Endothelial cell of umbilical vein (primary cell): ENCODE measurements around the gene SERPINC1. TPM values are rescaled to one million over a fixed set of nuclear protein-coding genes. Genes with fewer than 3 reads are reported as not detected.

Experiments used
- BruUV-seq: library from RNA; stranded (reverse); fragments of 400-500 nt; replicated peaks from 2 replicates; lab custom pipeline; 2021; lab: Mats Ljungman, UMichigan
- CTCF ChIA-PET: fragments of 300-600, 350-600 bp; sonication (Branson Sonifier 250); formaldehyde crosslinking; loops from one replicate; lab custom pipeline; 2021; ENCODE audit warnings: antibody characterized with exemption, inconsistent platforms; lab: Charles Lee
- POLR2A ChIA-PET: fragments of 300-600, 350-600 bp; sonication (Branson Sonifier 250); formaldehyde crosslinking; loops from one replicate; lab custom pipeline; 2021; ENCODE audit warnings: antibody characterized with exemption, inconsistent platforms; lab: Charles Lee
- DNase-seq: peaks from one replicate; pipeline ENCODE4 v3.0.0-alpha.2; 2011; ENCODE audit warnings: low read depth, low spot score
- FAIRE-seq: peaks from 2 replicates; lab custom pipeline; 2011; peaks lifted over from hg19 to GRCh38; lab: Jason Lieb, UNC
- H2AFZ ChIP-seq: 2 replicates; pipeline ENCODE4 v1.6.0; 2012; ENCODE audit warnings: low read depth, low read length, control low read depth, inconsistent platforms
- H3K27ac ChIP-seq: 2 replicates; pipeline ENCODE4 v1.5.1; 2011; ENCODE audit warnings: low read depth, mild to moderate bottlenecking, control low read depth, low read length, moderate library complexity; ENCODE audit not compliant: insufficient read depth
- H3K27me3 ChIP-seq, 2 experiments: 2 replicates each; pipeline versions ENCODE4 v1.6.0 to v1.6.1; 2011; ENCODE audit warnings: low read length in 2 of 2, mixed read lengths in 1 of 2; ENCODE audit not compliant: control insufficient read depth in 2 of 2, insufficient read depth in 2 of 2
- H3K36me3 ChIP-seq, 2 experiments: 2 replicates in 1 of 2; 3 replicates in 1 of 2; pipeline ENCODE4 v1.5.1; 2011; ENCODE audit warnings: low read length in 2 of 2, mild to moderate bottlenecking in 1 of 2, moderate library complexity in 1 of 2; ENCODE audit not compliant: control insufficient read depth in 2 of 2, insufficient read depth in 2 of 2; ENCODE audit errors: extremely low read depth in 1 of 2
- H3K4me1 ChIP-seq: 3 replicates; pipeline ENCODE4 v1.5.1; 2011; ENCODE audit warnings: mild to moderate bottlenecking, low read length; ENCODE audit not compliant: control insufficient read depth, insufficient read depth; ENCODE audit errors: extremely low read depth
- H3K4me2 ChIP-seq: 2 replicates; pipeline ENCODE4 v1.6.1; 2011; ENCODE audit warnings: low read length, control low read depth, mixed read lengths; ENCODE audit not compliant: insufficient read depth
- H3K4me3 ChIP-seq, 3 experiments: fragments of 200-600 bp in 1 of 3; sonication (generic), shearing (Covaris generic) in 1 of 3; replicated peaks in 1 of 3; 2 replicates each; pipeline ENCODE4 v1.5.1; 2011 to 2016; ENCODE audit warnings: control low read depth in 3 of 3, low read length in 3 of 3, mild to moderate bottlenecking in 2 of 3, inconsistent platforms in 1 of 3, low read depth in 1 of 3, moderate library complexity in 1 of 3; ENCODE audit not compliant: insufficient read depth in 1 of 3
- H3K79me2 ChIP-seq: 2 replicates; pipeline ENCODE4 v1.6.0; 2012; ENCODE audit warnings: low read length, inconsistent platforms; ENCODE audit not compliant: control insufficient read depth, insufficient read depth
- H3K9ac ChIP-seq: replicated peaks from 2 replicates; pipeline ENCODE3; 2011; ENCODE audit warnings: low read length, control low read depth; ENCODE audit not compliant: insufficient read depth; ENCODE audit errors: extremely low read depth
- H3K9me1 ChIP-seq: replicated peaks from 3 replicates; pipeline ENCODE4 v1.6.0; 2011; ENCODE audit warnings: mild to moderate bottlenecking, low read length; ENCODE audit not compliant: control insufficient read depth, insufficient read depth; ENCODE audit errors: extremely low read depth
- H3K9me3 ChIP-seq: replicated peaks from 2 replicates; pipeline ENCODE4 v1.5.1; 2012; ENCODE audit warnings: low read length, inconsistent platforms; ENCODE audit not compliant: control insufficient read depth, insufficient read depth
- H4K20me1 ChIP-seq: replicated peaks from 2 replicates; pipeline ENCODE3; 2011; ENCODE audit warnings: mild to moderate bottlenecking, low read length; ENCODE audit not compliant: control insufficient read depth, insufficient read depth; ENCODE audit errors: extremely low read depth
- CTCF ChIP-seq, 2 donors: IDR thresholded peaks; 1 replicate in 1 of 2; 2 replicates in 1 of 2; pipeline ENCODE4 v1.5.1; 2011; ENCODE audit warnings: low read length in 2 of 2, mild to moderate bottlenecking in 2 of 2, moderate library complexity in 2 of 2, control low read depth in 1 of 2, inconsistent platforms in 1 of 2, low read depth in 1 of 2; ENCODE audit not compliant: insufficient read depth in 1 of 2; ENCODE audit errors: extremely low read depth in 1 of 2
- EZH2 ChIP-seq: IDR thresholded peaks from 2 replicates; pipeline ENCODE4 v1.6.1; 2012; ENCODE audit warnings: borderline replicate concordance, low read depth, mild to moderate bottlenecking, moderate library complexity, low read length, inconsistent platforms; ENCODE audit not compliant: severe bottlenecking
- FOS ChIP-seq: IDR thresholded peaks from 2 replicates; pipeline ENCODE4 v1.6.1; 2011; ENCODE audit warnings: mild to moderate bottlenecking, low read length, moderate library complexity, borderline replicate concordance; ENCODE audit not compliant: insufficient read depth
- GATA2 ChIP-seq: IDR thresholded peaks from 2 replicates; pipeline ENCODE4 v1.7.0; 2011; ENCODE audit warnings: low read depth, mild to moderate bottlenecking, moderate library complexity, mixed read lengths, low read length; ENCODE audit not compliant: insufficient read length, insufficient read depth
- JUN ChIP-seq: IDR thresholded peaks from 2 replicates; pipeline ENCODE4 v1.6.1; 2011; ENCODE audit warnings: borderline replicate concordance, low read depth; ENCODE audit not compliant: insufficient read length, insufficient read depth
- MAX ChIP-seq: IDR thresholded peaks from 2 replicates; pipeline ENCODE4 v1.6.1; 2011; ENCODE audit not compliant: insufficient read depth, insufficient read length
- MYC ChIP-seq: IDR thresholded peaks from one replicate; pipeline ENCODE4 v1.6.1; 2011; ENCODE audit warnings: mild to moderate bottlenecking, low read depth, low read length
- POLR2A ChIP-seq: IDR thresholded peaks from 2 replicates; pipeline ENCODE4 v1.6.1; 2012; ENCODE audit warnings: low read depth, mild to moderate bottlenecking, control low read depth, low read length
- POLR2AphosphoS5 ChIP-seq: IDR thresholded peaks from 2 replicates; pipeline ENCODE4 v1.6.1; 2012; ENCODE audit warnings: low read depth, mild to moderate bottlenecking, control low read depth, low read length, moderate library complexity; ENCODE audit not compliant: insufficient read depth
- dilution Hi-C: fragments of 300-500 bp; cut with MboI; formaldehyde crosslinking; loops from one replicate; pipeline ENCODE4 v1.15.0; 2019; ENCODE audit warnings: low sequenced_read_pairs; ENCODE audit not compliant: extremely low pct_ligation_motif_present
- intact Hi-C: fragments of 100-400 bp; cut with micrococcal nuclease; formaldehyde crosslinking; loops from one replicate; pipeline ENCODE4 v1.10.0; 2022
- polyA plus RNA-seq, 4 experiments: library from polyadenylated mRNA; depleted of rRNA in 3 of 4; stranded (reverse) in 3 of 4; unstranded in 1 of 4; fragments of >200 nt; gene quantifications; 2 replicates each; pipeline versions ENCODE4 v1.2.1 to v1.2.3, GENCODE V29; 2011 to 2012; ENCODE audit warnings: missing spikeins in 1 of 4
- total RNA-seq: library from RNA; stranded (reverse); gene quantifications from 2 replicates; pipeline ENCODE4 v1.2.3, GENCODE V29; 2021

SERPINC1 gene
- total and polyA plus RNA-seq, 2 donors (not counting 3 experiments of a cell fraction or from before 2014, with no cell fraction given), result 0.06 to 0.35 TPM

- no TSS peak for BruUV-seq
- TF ChIP-seq POLR2AphosphoS5 (no peak), GATA2 (no peak), MAX (no peak), FOS (no peak), EZH2 (no peak), CTCF (IDR thresholded peaks at IDR 0.05; ENCODE audit: extremely low read depth in 1 of 2, insufficient read depth in 1 of 2, low read depth in 1 of 2, low read length in 2 of 2) (no peak), MYC (no peak), JUN (no peak), POLR2A (no peak)
These were observed 13.1 kb downstream of the SERPINC1 start for GRCh38 chr1:173903827-173904531.

More at GRCh38 chr1:173903827-173904531, 13.1 kb downstream of the SERPINC1 start:
- intact Hi-C loops, result no loop called here
- H3K79me2 ChIP-seq, result no peaks in the 10 kb centered on the region
- POLR2A ChIA-PET, result no interaction called here
- no peak overlapping the region for H3K4me3 ChIP-seq
- CTCF ChIA-PET, result no interaction called here
- H3K9me3 ChIP-seq, result no peaks in the 10 kb centered on the region
- no peaks in the 10 kb centered on the region for H3K4me1 ChIP-seq
- dilution Hi-C loops, result no loop called here
- no peak overlapping the region for H2AFZ ChIP-seq
- no peak overlapping the region for H3K9ac ChIP-seq
- FAIRE-seq (no peak), DNase-seq (no peak)
- no peaks in the 10 kb centered on the region for H4K20me1 ChIP-seq
- H3K27ac ChIP-seq, result no peak overlapping the region
- no peaks in the 10 kb centered on the region for H3K27me3 ChIP-seq
- H3K36me3 ChIP-seq, result no peaks in the 10 kb centered on the region
- no peak overlapping the region for H3K4me2 ChIP-seq
- H3K9me1 ChIP-seq, result no peaks in the 10 kb centered on the region
